Endothelial cell of umbilical vein (primary cell): ENCODE measurements around the gene LAMP1.

ENCODE experiments used
- CTCF ChIP-seq, 2 donors: IDR thresholded peaks; 1 replicate in 1 of 2; 2 replicates in 1 of 2; pipeline ENCODE4 v1.5.1; 2011; ENCODE audit warnings: low read length in 2 of 2, mild to moderate bottlenecking in 2 of 2, moderate library complexity in 2 of 2, control low read depth in 1 of 2, inconsistent platforms in 1 of 2, low read depth in 1 of 2; ENCODE audit not compliant: insufficient read depth in 1 of 2; ENCODE audit errors: extremely low read depth in 1 of 2
- EZH2 ChIP-seq: IDR thresholded peaks from 2 replicates; pipeline ENCODE4 v1.6.1; 2012; ENCODE audit warnings: borderline replicate concordance, low read depth, mild to moderate bottlenecking, moderate library complexity, low read length, inconsistent platforms; ENCODE audit not compliant: severe bottlenecking
- POLR2AphosphoS5 ChIP-seq: IDR thresholded peaks from 2 replicates; pipeline ENCODE4 v1.6.1; 2012; ENCODE audit warnings: low read depth, mild to moderate bottlenecking, control low read depth, low read length, moderate library complexity; ENCODE audit not compliant: insufficient read depth

- TF ChIP-seq POLR2AphosphoS5 (no peak), EZH2 (no peak), CTCF (IDR thresholded peaks at IDR 0.05; ENCODE audit: extremely low read depth in 1 of 2, insufficient read depth in 1 of 2, low read depth in 1 of 2, low read length in 2 of 2) (no peak)
Measured at GRCh38 chr13:113367771-113368170, 70.7 kb downstream of the LAMP1 start.
